Cardiac muscle cell (in vitro differentiated cells and primary cell): ENCODE data around the gene PIP4K2A. TPM values are rescaled to one million over a fixed set of nuclear protein-coding genes. Genes with fewer than 3 reads are reported as not detected.
"Not testable (repeated sequence)": the region's sequence is repeated elsewhere in the genome, so short reads cannot be mapped to it uniquely, and the experiment has no call there.

Experiments used
- DNase-seq, 2 donors: peaks; one replicate each; pipeline versions ENCODE4 v3.0.0 to v3.0.0-alpha.2; 2010 to 2017; ENCODE audit warnings: low read depth in 1 of 2, low spot score in 1 of 2
- H3K27ac ChIP-seq: fragments of 200-600 bp; sonication (generic); 2 replicates; pipeline ENCODE4 v1.5.1; 2016
- H3K27me3 ChIP-seq: fragments of 200-600 bp; sonication (generic); 2 replicates; pipeline ENCODE4 v1.6.0; 2016; ENCODE audit warnings: control low read depth
- H3K36me3 ChIP-seq: fragments of 200-600 bp; sonication (generic); 2 replicates; pipeline ENCODE4 v1.5.1; 2016; ENCODE audit warnings: control low read depth
- H3K4me1 ChIP-seq: fragments of 200-600 bp; sonication (generic); 2 replicates; pipeline ENCODE4 v1.8.1; 2017; ENCODE audit warnings: low read depth, mild to moderate bottlenecking, mixed run types
- H3K4me3 ChIP-seq: fragments of 200-600 bp; sonication (generic); 2 replicates; pipeline ENCODE4 v1.5.1; 2016; ENCODE audit warnings: mild to moderate bottlenecking
- H3K9me3 ChIP-seq: fragments of 200-600 bp; sonication (generic); 2 replicates; pipeline ENCODE4 v1.5.1; 2017; ENCODE audit warnings: low read depth, mild to moderate bottlenecking, control low read depth
- CTCF ChIP-seq: IDR thresholded peaks from 2 replicates; pipeline ENCODE4 v1.5.1; 2012; ENCODE audit warnings: low read depth, mild to moderate bottlenecking, low read length
- polyA plus RNA-seq: library from polyadenylated mRNA; unstranded; fragments of >200 nt; fragmentation: Nextera tagmentation; extraction: Ambion mirVana; gene quantifications from 2 replicates; pipeline ENCODE4 v1.2.1, GENCODE V29; 2016
- total RNA-seq: library from RNA; depleted of rRNA; stranded (reverse); fragments of >200 nt; gene quantifications from 2 replicates; pipeline ENCODE4 v1.2.3, GENCODE V29; 2016

PIP4K2A gene
- total and polyA plus RNA-seq, 2 experiments from 2014 or later = 12.1 to 23.9 TPM

- no peak overlapping the region for H3K27ac ChIP-seq
- peaks cover 2% of the 10 kb centered on the region for H3K4me1 ChIP-seq
- H3K4me3 ChIP-seq = no peak overlapping the region
- no peak for DNase-seq
- H3K9me3 ChIP-seq = no peaks in the 10 kb centered on the region
- no peak for TF ChIP-seq CTCF
- no peaks in the 10 kb centered on the region for H3K36me3 ChIP-seq
- no peaks in the 10 kb centered on the region for H3K27me3 ChIP-seq
Observed at GRCh38 chr10:22531008-22531407, 183.4 kb downstream of the PIP4K2A start.

DNA sequence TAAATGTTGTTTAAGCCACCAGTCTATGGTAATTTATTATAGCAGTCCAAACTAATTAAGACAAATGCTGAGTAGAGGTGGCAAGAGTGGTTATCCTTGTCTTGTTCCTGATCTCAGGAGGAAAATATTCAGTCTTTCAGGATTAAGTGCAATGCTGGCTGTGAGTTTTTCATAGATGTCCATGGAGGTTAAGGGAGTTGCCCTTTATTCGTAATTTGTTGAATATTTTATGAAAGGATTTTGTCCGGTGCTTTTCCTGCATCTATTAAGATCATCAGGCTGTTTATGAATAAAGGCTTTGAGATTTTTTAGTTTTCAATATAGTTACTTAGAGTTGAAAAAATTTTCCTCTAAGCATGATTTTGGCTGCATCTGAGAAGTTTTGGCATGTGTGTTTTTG is 186.9 kb downstream of the PIP4K2A start:
- no peak for TF ChIP-seq CTCF
- Histone ChIP-seq H3K4me1 (no peaks in the 10 kb centered on the region), H3K27me3 (no peaks in the 10 kb centered on the region), H3K9me3 (no peaks in the 10 kb centered on the region), H3K36me3 (no peaks in the 10 kb centered on the region), H3K4me3 (no peak overlapping the region), H3K27ac (no peak overlapping the region)
- no peak for DNase-seq

- not testable (repeated sequence) for DNase-seq, H3K4me1 ChIP-seq, H3K36me3 ChIP-seq, H3K27me3 ChIP-seq, H3K9me3 ChIP-seq, H3K27ac ChIP-seq, H3K4me3 ChIP-seq
Observed at GRCh38 chr10:22524333-22524732, 190.0 kb downstream of the PIP4K2A start.

DNA sequence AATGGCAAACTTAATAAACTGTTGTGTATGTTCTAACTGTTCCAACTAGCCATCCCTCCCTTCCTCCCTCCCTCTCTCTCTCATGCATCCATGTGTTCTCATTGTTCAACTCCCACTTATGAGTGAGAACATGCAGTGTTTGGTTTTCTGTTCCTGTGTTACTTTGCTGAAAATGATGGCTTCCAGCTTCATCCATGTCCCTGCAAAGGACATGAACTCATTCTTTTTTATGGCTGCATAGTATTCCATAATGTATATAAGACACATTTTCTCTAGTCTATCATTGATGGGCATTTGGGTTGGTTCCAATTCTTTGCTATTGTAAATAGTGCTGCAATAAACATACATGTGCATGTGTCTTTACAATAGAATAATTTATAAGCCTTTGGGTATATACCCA is 193.7 kb downstream of the PIP4K2A start:
- DNase-seq, H3K27me3 ChIP-seq, H3K36me3 ChIP-seq, H3K4me3 ChIP-seq, H3K9me3 ChIP-seq, H3K4me1 ChIP-seq, H3K27ac ChIP-seq: not testable (repeated sequence)

DNA sequence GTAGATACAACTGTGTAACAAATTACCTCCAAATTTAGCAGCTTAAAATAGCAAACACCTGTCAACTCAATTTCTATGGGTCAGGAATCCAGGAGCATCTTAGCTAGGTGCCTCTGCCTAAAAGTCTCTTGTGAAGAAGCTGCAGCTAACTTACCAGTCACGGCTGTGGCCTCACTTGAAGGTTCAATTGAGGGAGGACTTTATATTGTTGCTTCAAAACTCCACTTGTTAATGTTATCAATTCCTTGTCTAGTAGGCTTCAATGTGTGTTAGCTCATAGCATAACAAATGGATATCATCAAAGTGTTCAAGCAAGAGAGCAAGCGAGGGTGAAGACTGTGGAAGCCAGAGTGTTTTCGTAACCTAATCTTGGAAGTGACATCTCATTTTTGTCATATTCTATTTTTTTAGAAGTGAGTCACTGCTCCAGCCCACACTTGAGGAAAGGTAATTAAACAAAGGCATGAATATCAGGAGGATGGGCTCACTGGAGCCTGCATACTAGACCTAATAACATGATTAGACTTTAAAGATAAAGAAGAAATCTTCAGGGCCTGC is 196.1 kb downstream of the PIP4K2A start:
- H3K4me1 ChIP-seq = no peaks in the 10 kb centered on the region
- no peak for DNase-seq
- H3K4me3 ChIP-seq = no peak overlapping the region
- TF ChIP-seq CTCF = no peak
- no peaks in the 10 kb centered on the region for H3K9me3 ChIP-seq
- no peaks in the 10 kb centered on the region for H3K27me3 ChIP-seq
- H3K27ac ChIP-seq = no peak overlapping the region
- no peaks in the 10 kb centered on the region for H3K36me3 ChIP-seq

DNA sequence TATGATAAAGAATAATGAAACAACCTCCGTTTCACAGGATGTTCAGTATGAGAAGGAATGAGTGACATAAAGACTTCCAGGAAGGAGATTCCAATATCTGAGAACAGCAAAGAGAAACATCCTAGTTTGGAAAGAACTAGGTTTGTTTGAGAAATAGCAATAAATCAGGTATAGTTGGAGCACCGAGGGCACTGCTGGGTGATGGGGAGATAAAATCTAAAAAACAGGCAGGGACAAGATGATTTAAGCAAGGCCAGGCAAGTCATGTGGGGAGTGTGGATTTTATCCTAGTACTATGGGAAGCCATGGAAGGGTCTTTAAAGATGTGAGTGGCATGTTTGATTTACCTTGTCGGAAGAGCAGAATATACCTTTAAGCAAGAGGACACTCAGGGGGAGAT is 199.4 kb downstream of the PIP4K2A start:
- no peaks in the 10 kb centered on the region for H3K4me1 ChIP-seq
- no peaks in the 10 kb centered on the region for H3K9me3 ChIP-seq
- no peak overlapping the region for H3K27ac ChIP-seq
- no peak for TF ChIP-seq CTCF
- no peaks in the 10 kb centered on the region for H3K27me3 ChIP-seq
- DNase-seq = no peak
- no peak overlapping the region for H3K4me3 ChIP-seq
- no peaks in the 10 kb centered on the region for H3K36me3 ChIP-seq

DNA sequence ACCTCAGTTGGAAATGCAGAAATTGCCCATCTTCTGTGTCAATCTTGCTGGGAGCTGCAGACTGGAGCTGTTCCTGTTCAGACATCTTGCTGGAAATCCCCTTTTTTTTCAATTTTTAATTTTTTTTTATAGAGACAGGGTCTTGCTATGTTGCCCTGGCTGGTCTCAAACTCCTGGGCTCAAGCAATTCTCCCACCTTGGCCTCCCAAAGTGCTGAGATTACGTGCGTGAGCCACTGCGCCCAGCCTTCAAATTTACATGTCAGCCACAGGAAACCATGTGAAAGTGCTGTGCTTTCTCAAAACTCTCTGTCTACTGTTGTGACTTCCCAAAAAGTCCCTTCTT is 200.0 kb downstream of the PIP4K2A start:
- H3K36me3 ChIP-seq, H3K27me3 ChIP-seq, H3K4me3 ChIP-seq, H3K4me1 ChIP-seq, H3K27ac ChIP-seq, DNase-seq, H3K9me3 ChIP-seq: not testable (repeated sequence)

- not testable (repeated sequence) for H3K27me3 ChIP-seq, H3K4me3 ChIP-seq, H3K9me3 ChIP-seq, H3K36me3 ChIP-seq, H3K4me1 ChIP-seq, H3K27ac ChIP-seq
- peak in 1 of 2 donors; percentile 12 for DNase-seq
Observed at GRCh38 chr10:22513483-22514413, 200.6 kb downstream of the PIP4K2A start.

DNA sequence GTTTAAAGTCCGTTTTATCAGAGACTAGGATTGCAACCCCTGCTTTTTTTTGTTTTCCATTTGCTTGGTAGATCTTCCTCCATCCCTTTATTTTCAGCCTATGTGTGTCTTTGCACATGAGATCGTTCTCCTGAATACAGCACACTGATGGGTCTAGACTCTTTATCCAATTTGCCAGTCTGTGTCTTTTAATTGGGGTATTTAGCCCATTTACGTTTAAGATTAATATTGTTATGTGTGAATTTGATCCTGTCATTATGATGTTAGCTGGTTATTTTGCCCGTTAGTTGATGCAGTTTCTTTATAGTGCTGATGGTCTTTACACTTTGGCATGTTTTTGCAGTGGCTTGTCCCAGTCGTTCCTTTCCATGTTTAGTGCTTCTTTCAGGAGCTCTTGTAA is 202.4 kb downstream of the PIP4K2A start:
- H3K27ac ChIP-seq, H3K4me1 ChIP-seq, H3K36me3 ChIP-seq, H3K4me3 ChIP-seq, H3K27me3 ChIP-seq, H3K9me3 ChIP-seq, DNase-seq: not testable (repeated sequence)

- not testable (repeated sequence) for H3K27me3 ChIP-seq, H3K27ac ChIP-seq, H3K9me3 ChIP-seq, H3K36me3 ChIP-seq, H3K4me3 ChIP-seq, DNase-seq, H3K4me1 ChIP-seq
Observed at GRCh38 chr10:22508214-22508613, 206.2 kb downstream of the PIP4K2A start.
